Endothelial cell of umbilical vein (primary cell): ENCODE data around the gene AP5Z1. TPM values are rescaled to one million over a fixed set of nuclear protein-coding genes. Genes with fewer than 3 reads are reported as not detected.
"Not testable (repeated sequence)": the region's sequence is repeated elsewhere in the genome, so short reads cannot be mapped to it uniquely, and the experiment has no call there.

Experiments used
- BruUV-seq: library from RNA; stranded (reverse); fragments of 400-500 nt; replicated peaks from 2 replicates; lab custom pipeline; 2021; lab: Mats Ljungman, UMichigan
- CTCF ChIA-PET: fragments of 300-600, 350-600 bp; sonication (Branson Sonifier 250); formaldehyde crosslinking; loops from one replicate; lab custom pipeline; 2021; ENCODE audit warnings: antibody characterized with exemption, inconsistent platforms; lab: Charles Lee
- POLR2A ChIA-PET: fragments of 300-600, 350-600 bp; sonication (Branson Sonifier 250); formaldehyde crosslinking; loops from one replicate; lab custom pipeline; 2021; ENCODE audit warnings: antibody characterized with exemption, inconsistent platforms; lab: Charles Lee
- DNase-seq: peaks from one replicate; pipeline ENCODE4 v3.0.0-alpha.2; 2011; ENCODE audit warnings: low read depth, low spot score
- FAIRE-seq: peaks from 2 replicates; lab custom pipeline; 2011; peaks lifted over from hg19 to GRCh38; lab: Jason Lieb, UNC
- H2AFZ ChIP-seq: 2 replicates; pipeline ENCODE4 v1.6.0; 2012; ENCODE audit warnings: low read depth, low read length, control low read depth, inconsistent platforms
- H3K27ac ChIP-seq: 2 replicates; pipeline ENCODE4 v1.5.1; 2011; ENCODE audit warnings: low read depth, mild to moderate bottlenecking, control low read depth, low read length, moderate library complexity; ENCODE audit not compliant: insufficient read depth
- H3K27me3 ChIP-seq, 2 experiments: 2 replicates each; pipeline versions ENCODE4 v1.6.0 to v1.6.1; 2011; ENCODE audit warnings: low read length in 2 of 2, mixed read lengths in 1 of 2; ENCODE audit not compliant: control insufficient read depth in 2 of 2, insufficient read depth in 2 of 2
- H3K36me3 ChIP-seq, 2 experiments: 2 replicates in 1 of 2; 3 replicates in 1 of 2; pipeline ENCODE4 v1.5.1; 2011; ENCODE audit warnings: low read length in 2 of 2, mild to moderate bottlenecking in 1 of 2, moderate library complexity in 1 of 2; ENCODE audit not compliant: control insufficient read depth in 2 of 2, insufficient read depth in 2 of 2; ENCODE audit errors: extremely low read depth in 1 of 2
- H3K4me1 ChIP-seq: 3 replicates; pipeline ENCODE4 v1.5.1; 2011; ENCODE audit warnings: mild to moderate bottlenecking, low read length; ENCODE audit not compliant: control insufficient read depth, insufficient read depth; ENCODE audit errors: extremely low read depth
- H3K4me2 ChIP-seq: 2 replicates; pipeline ENCODE4 v1.6.1; 2011; ENCODE audit warnings: low read length, control low read depth, mixed read lengths; ENCODE audit not compliant: insufficient read depth
- H3K4me3 ChIP-seq, 3 experiments: fragments of 200-600 bp in 1 of 3; sonication (generic), shearing (Covaris generic) in 1 of 3; replicated peaks in 1 of 3; 2 replicates each; pipeline ENCODE4 v1.5.1; 2011 to 2016; ENCODE audit warnings: control low read depth in 3 of 3, low read length in 3 of 3, mild to moderate bottlenecking in 2 of 3, inconsistent platforms in 1 of 3, low read depth in 1 of 3, moderate library complexity in 1 of 3; ENCODE audit not compliant: insufficient read depth in 1 of 3
- H3K79me2 ChIP-seq: 2 replicates; pipeline ENCODE4 v1.6.0; 2012; ENCODE audit warnings: low read length, inconsistent platforms; ENCODE audit not compliant: control insufficient read depth, insufficient read depth
- H3K9ac ChIP-seq: replicated peaks from 2 replicates; pipeline ENCODE3; 2011; ENCODE audit warnings: low read length, control low read depth; ENCODE audit not compliant: insufficient read depth; ENCODE audit errors: extremely low read depth
- H3K9me1 ChIP-seq: replicated peaks from 3 replicates; pipeline ENCODE4 v1.6.0; 2011; ENCODE audit warnings: mild to moderate bottlenecking, low read length; ENCODE audit not compliant: control insufficient read depth, insufficient read depth; ENCODE audit errors: extremely low read depth
- H3K9me3 ChIP-seq: replicated peaks from 2 replicates; pipeline ENCODE4 v1.5.1; 2012; ENCODE audit warnings: low read length, inconsistent platforms; ENCODE audit not compliant: control insufficient read depth, insufficient read depth
- H4K20me1 ChIP-seq: replicated peaks from 2 replicates; pipeline ENCODE3; 2011; ENCODE audit warnings: mild to moderate bottlenecking, low read length; ENCODE audit not compliant: control insufficient read depth, insufficient read depth; ENCODE audit errors: extremely low read depth
- CTCF ChIP-seq, 2 donors: IDR thresholded peaks; 1 replicate in 1 of 2; 2 replicates in 1 of 2; pipeline ENCODE4 v1.5.1; 2011; ENCODE audit warnings: low read length in 2 of 2, mild to moderate bottlenecking in 2 of 2, moderate library complexity in 2 of 2, control low read depth in 1 of 2, inconsistent platforms in 1 of 2, low read depth in 1 of 2; ENCODE audit not compliant: insufficient read depth in 1 of 2; ENCODE audit errors: extremely low read depth in 1 of 2
- EZH2 ChIP-seq: IDR thresholded peaks from 2 replicates; pipeline ENCODE4 v1.6.1; 2012; ENCODE audit warnings: borderline replicate concordance, low read depth, mild to moderate bottlenecking, moderate library complexity, low read length, inconsistent platforms; ENCODE audit not compliant: severe bottlenecking
- FOS ChIP-seq: IDR thresholded peaks from 2 replicates; pipeline ENCODE4 v1.6.1; 2011; ENCODE audit warnings: mild to moderate bottlenecking, low read length, moderate library complexity, borderline replicate concordance; ENCODE audit not compliant: insufficient read depth
- GATA2 ChIP-seq: IDR thresholded peaks from 2 replicates; pipeline ENCODE4 v1.7.0; 2011; ENCODE audit warnings: low read depth, mild to moderate bottlenecking, moderate library complexity, mixed read lengths, low read length; ENCODE audit not compliant: insufficient read length, insufficient read depth
- JUN ChIP-seq: IDR thresholded peaks from 2 replicates; pipeline ENCODE4 v1.6.1; 2011; ENCODE audit warnings: borderline replicate concordance, low read depth; ENCODE audit not compliant: insufficient read length, insufficient read depth
- MAX ChIP-seq: IDR thresholded peaks from 2 replicates; pipeline ENCODE4 v1.6.1; 2011; ENCODE audit not compliant: insufficient read depth, insufficient read length
- MYC ChIP-seq: IDR thresholded peaks from one replicate; pipeline ENCODE4 v1.6.1; 2011; ENCODE audit warnings: mild to moderate bottlenecking, low read depth, low read length
- POLR2A ChIP-seq: IDR thresholded peaks from 2 replicates; pipeline ENCODE4 v1.6.1; 2012; ENCODE audit warnings: low read depth, mild to moderate bottlenecking, control low read depth, low read length
- POLR2AphosphoS5 ChIP-seq: IDR thresholded peaks from 2 replicates; pipeline ENCODE4 v1.6.1; 2012; ENCODE audit warnings: low read depth, mild to moderate bottlenecking, control low read depth, low read length, moderate library complexity; ENCODE audit not compliant: insufficient read depth
- dilution Hi-C: fragments of 300-500 bp; cut with MboI; formaldehyde crosslinking; loops from one replicate; pipeline ENCODE4 v1.15.0; 2019; ENCODE audit warnings: low sequenced_read_pairs; ENCODE audit not compliant: extremely low pct_ligation_motif_present
- intact Hi-C: fragments of 100-400 bp; cut with micrococcal nuclease; formaldehyde crosslinking; loops from one replicate; pipeline ENCODE4 v1.10.0; 2022
- polyA plus RNA-seq, 4 experiments: library from polyadenylated mRNA; depleted of rRNA in 3 of 4; stranded (reverse) in 3 of 4; unstranded in 1 of 4; fragments of >200 nt; gene quantifications; 2 replicates each; pipeline versions ENCODE4 v1.2.1 to v1.2.3, GENCODE V29; 2011 to 2012; ENCODE audit warnings: missing spikeins in 1 of 4
- total RNA-seq: library from RNA; stranded (reverse); gene quantifications from 2 replicates; pipeline ENCODE4 v1.2.3, GENCODE V29; 2021

The AP5Z1 gene
- total and polyA plus RNA-seq, 2 donors (not counting 3 experiments of a cell fraction or from before 2014, with no cell fraction given), result 53.7 to 58.9 TPM

- Histone ChIP-seq H3K4me1 (no peaks in the 10 kb centered on the region), H3K79me2 (no peaks in the 10 kb centered on the region), H4K20me1 (no peaks in the 10 kb centered on the region), H3K27me3 (no peaks in the 10 kb centered on the region), H3K4me3 (no peak overlapping the region), H3K9ac (no peak overlapping the region), H3K4me2 (no peak overlapping the region), H3K27ac (no peak overlapping the region), H2AFZ (no peak overlapping the region), H3K36me3 (no peaks in the 10 kb centered on the region), H3K9me3 (no peaks in the 10 kb centered on the region), H3K9me1 (no peaks in the 10 kb centered on the region)
- intact Hi-C loops, result no loop called here
- dilution Hi-C loops, result no loop called here
- POLR2A ChIA-PET, result no interaction called here
- BruUV-seq, result no TSS peak
- CTCF ChIA-PET, result no interaction called here
- no peak for DNase-seq
- TF ChIP-seq MAX, result no peak
- TF ChIP-seq CTCF (IDR thresholded peaks at IDR 0.05; ENCODE audit: extremely low read depth in 1 of 2, insufficient read depth in 1 of 2, low read depth in 1 of 2, low read length in 2 of 2), result no peak
- TF ChIP-seq JUN, result no peak
- no peak for TF ChIP-seq POLR2A
- no peak for TF ChIP-seq MYC
- no peak for TF ChIP-seq EZH2
- no peak for TF ChIP-seq POLR2AphosphoS5
- no peak for TF ChIP-seq FOS
- TF ChIP-seq GATA2, result no peak
- no peak for FAIRE-seq
Measured at GRCh38 chr7:4801839-4802231, 26.4 kb downstream of the AP5Z1 start.

GRCh38 chr7:4802577-4802976 is 27.2 kb downstream of the AP5Z1 start:
- FAIRE-seq, dilution Hi-C loops, CTCF ChIA-PET: not testable (repeated sequence)

More at GRCh38 chr7:4802577-4802976, 27.2 kb downstream of the AP5Z1 start:
- intact Hi-C loops, H3K27me3 ChIP-seq, H3K9ac ChIP-seq, H3K36me3 ChIP-seq, H3K9me1 ChIP-seq, BruUV-seq, H3K9me3 ChIP-seq, DNase-seq, H3K27ac ChIP-seq, H3K4me3 ChIP-seq, H4K20me1 ChIP-seq, POLR2A ChIA-PET, H2AFZ ChIP-seq, H3K4me2 ChIP-seq, H3K79me2 ChIP-seq, H3K4me1 ChIP-seq: not testable (repeated sequence)
